ENCODE measurements around the gene ARHGAP26. TPM values are rescaled to one million over a fixed set of nuclear protein-coding genes. Genes with fewer than 3 reads are reported as not detected.

ARHGAP26 gene
- total and polyA plus RNA-seq, 2 donors (not counting 1 experiment from before 2014, with no cell fraction given): 4.1 to 6.8 TPM

DNA sequence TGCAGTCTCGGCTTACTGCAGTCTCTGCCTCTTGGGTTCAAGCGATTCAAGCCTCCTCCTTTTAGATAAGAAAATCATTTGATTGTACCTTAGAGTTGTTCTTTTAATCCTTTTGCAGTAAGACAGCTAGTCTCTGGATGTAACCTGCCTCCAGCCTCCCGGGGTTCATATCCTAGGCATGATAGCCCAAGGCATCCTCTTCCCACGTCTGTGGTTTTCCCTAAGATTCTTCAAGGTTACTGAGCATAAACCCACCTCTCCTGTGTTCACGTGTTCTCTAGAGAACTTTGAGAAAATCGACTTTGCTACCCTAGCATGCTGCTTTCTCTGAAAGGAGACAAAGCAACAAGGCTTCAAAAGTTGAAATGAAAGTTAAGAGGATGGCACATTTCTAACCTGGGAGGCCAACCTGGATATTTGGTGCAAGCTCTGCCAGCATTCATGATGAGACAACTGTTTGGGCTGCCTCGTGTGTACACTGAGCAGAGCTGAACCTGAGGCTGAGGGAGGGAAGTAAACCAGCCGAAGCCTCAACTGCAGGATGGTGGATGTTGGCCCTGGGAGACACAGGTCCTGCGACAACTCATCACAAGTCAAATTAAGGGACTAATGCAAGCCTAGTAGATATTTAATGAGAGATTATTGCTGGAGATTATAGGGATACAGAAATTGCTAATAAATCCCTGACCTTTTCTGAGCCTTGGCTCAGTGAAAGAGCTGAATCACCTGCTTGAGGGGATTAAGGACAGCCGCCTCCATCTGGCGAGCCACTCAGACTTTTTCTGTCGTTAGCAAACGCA, 261.8 kb downstream of the ARHGAP26 start:
- H3K4me2 ChIP-seq (ENCODE audit: extremely low read depth, insufficient read depth, low read length): no peak overlapping the region
- no peaks in the 10 kb centered on the region for H3K9me3 ChIP-seq (ENCODE audit: control insufficient read depth, insufficient read depth, low read depth, low read length)
- H3K36me3 ChIP-seq (ENCODE audit: control insufficient read depth, insufficient read depth, low read length): no peaks in the 10 kb centered on the region
- DNase-seq (ENCODE audit: low read depth in 2 of 2): no peak
- H2AFZ ChIP-seq (ENCODE audit: low read length): no peak overlapping the region
- H3K4me1 ChIP-seq (ENCODE audit: control insufficient read depth, extremely low read depth, insufficient read depth, low read length): no peaks in the 10 kb centered on the region
- no peak overlapping the region for H3K9ac ChIP-seq (ENCODE audit: insufficient read depth, low read length)
- H3K4me3 ChIP-seq (replicated peaks in 1 of 4; ENCODE audit: control extremely low read depth in 1 of 4, insufficient read depth in 1 of 4, low read depth in 3 of 4, low read length in 4 of 4): no peak overlapping the region
- H3K27ac ChIP-seq (ENCODE audit: insufficient read depth, low read length): no peak overlapping the region
- TF ChIP-seq, protein P1, sequence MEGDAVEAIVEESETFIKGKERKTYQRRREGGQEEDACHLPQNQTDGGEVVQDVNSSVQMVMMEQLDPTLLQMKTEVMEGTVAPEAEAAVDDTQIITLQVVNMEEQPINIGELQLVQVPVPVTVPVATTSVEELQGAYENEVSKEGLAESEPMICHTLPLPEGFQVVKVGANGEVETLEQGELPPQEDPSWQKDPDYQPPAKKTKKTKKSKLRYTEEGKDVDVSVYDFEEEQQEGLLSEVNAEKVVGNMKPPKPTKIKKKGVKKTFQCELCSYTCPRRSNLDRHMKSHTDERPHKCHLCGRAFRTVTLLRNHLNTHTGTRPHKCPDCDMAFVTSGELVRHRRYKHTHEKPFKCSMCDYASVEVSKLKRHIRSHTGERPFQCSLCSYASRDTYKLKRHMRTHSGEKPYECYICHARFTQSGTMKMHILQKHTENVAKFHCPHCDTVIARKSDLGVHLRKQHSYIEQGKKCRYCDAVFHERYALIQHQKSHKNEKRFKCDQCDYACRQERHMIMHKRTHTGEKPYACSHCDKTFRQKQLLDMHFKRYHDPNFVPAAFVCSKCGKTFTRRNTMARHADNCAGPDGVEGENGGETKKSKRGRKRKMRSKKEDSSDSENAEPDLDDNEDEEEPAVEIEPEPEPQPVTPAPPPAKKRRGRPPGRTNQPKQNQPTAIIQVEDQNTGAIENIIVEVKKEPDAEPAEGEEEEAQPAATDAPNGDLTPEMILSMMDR (conservative IDR thresholded peaks at IDR 0.05 in 1 of 2, IDR thresholded peaks at IDR 0.05 in 1 of 2; ENCODE audit: low read depth in 1 of 2, low read length in 2 of 2): no peak
- no peak for TF ChIP-seq EZH2 (IDR thresholded peaks at IDR 0.05; ENCODE audit: low read length, missing control alignments)
- no peaks in the 10 kb centered on the region for H3K27me3 ChIP-seq (ENCODE audit: control insufficient read depth, insufficient read depth, low read length)
- H4K20me1 ChIP-seq (ENCODE audit: control insufficient read depth, extremely low read depth, insufficient read depth, low read length): no peaks in the 10 kb centered on the region
- no peaks in the 10 kb centered on the region for H3K79me2 ChIP-seq (ENCODE audit: control insufficient read depth, insufficient read depth, low read length)

DNA sequence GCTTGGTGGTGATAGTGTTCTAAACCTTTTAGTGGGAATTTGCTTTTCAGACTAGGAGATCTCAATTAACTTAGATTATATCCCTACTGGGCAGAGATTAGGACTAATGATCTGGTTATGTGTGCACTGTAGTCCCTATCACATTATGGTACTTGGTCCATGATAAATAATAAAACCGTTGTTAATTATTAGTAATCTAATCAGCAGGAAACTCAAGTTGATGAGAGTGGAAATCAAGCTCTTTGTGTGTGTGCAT, 262.3 kb downstream of the ARHGAP26 start:
- Histone ChIP-seq H3K27me3 (ENCODE audit: control insufficient read depth, insufficient read depth, low read length) (no peaks in the 10 kb centered on the region), H2AFZ (ENCODE audit: low read length) (no peak overlapping the region), H3K4me3 (replicated peaks in 1 of 4; ENCODE audit: control extremely low read depth in 1 of 4, insufficient read depth in 1 of 4, low read depth in 3 of 4, low read length in 4 of 4) (no peak overlapping the region), H4K20me1 (ENCODE audit: control insufficient read depth, extremely low read depth, insufficient read depth, low read length) (no peaks in the 10 kb centered on the region), H3K27ac (ENCODE audit: insufficient read depth, low read length) (no peak overlapping the region), H3K9me3 (ENCODE audit: control insufficient read depth, insufficient read depth, low read depth, low read length) (no peaks in the 10 kb centered on the region), H3K36me3 (ENCODE audit: control insufficient read depth, insufficient read depth, low read length) (no peaks in the 10 kb centered on the region), H3K4me2 (ENCODE audit: extremely low read depth, insufficient read depth, low read length) (no peak overlapping the region), H3K4me1 (ENCODE audit: control insufficient read depth, extremely low read depth, insufficient read depth, low read length) (no peaks in the 10 kb centered on the region), H3K9ac (ENCODE audit: insufficient read depth, low read length) (no peak overlapping the region), H3K79me2 (ENCODE audit: control insufficient read depth, insufficient read depth, low read length) (no peaks in the 10 kb centered on the region)
- TF ChIP-seq, protein P1 (conservative IDR thresholded peaks at IDR 0.05 in 1 of 2, IDR thresholded peaks at IDR 0.05 in 1 of 2; ENCODE audit: low read depth in 1 of 2, low read length in 2 of 2): no peak
- TF ChIP-seq EZH2 (IDR thresholded peaks at IDR 0.05; ENCODE audit: low read length, missing control alignments): no peak
- no peak for DNase-seq (ENCODE audit: low read depth in 2 of 2)

DNA sequence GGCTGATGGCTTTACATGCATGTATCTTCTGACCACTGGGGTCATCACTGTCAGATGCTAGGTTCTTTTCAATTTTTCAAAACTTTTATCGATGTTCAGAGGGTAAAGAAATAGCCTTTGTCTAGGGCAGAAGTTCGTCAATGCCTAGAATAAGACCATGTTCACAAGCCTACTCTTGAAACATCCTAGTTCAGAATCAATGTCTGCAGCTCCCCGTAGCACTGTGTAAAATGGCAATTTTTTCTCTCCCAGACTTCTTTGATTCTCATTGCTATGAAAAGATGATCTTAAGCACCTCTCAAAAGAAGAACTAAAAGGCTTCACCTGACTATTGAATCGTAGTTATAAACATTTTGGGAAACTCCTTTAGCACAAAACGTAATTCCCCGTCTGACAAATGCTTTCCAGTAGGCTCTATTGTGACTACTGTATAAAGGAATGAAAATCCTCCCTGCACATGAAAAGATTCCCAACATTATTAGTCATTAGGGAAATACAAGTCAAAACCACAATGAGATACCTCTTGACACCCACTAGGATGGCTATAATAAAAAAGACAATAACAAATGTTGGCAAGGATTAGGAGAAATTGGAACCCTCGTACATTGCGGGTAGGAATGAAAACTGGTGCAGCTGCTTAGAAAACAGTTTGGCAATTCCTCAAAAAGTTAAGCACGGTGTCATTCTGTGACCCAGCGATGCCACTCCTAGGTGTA, 263.5 kb downstream of the ARHGAP26 start:
- Histone ChIP-seq H3K36me3 (ENCODE audit: control insufficient read depth, insufficient read depth, low read length) (no peaks in the 10 kb centered on the region), H3K27me3 (ENCODE audit: control insufficient read depth, insufficient read depth, low read length) (no peaks in the 10 kb centered on the region), H3K4me3 (replicated peaks in 1 of 4; ENCODE audit: control extremely low read depth in 1 of 4, insufficient read depth in 1 of 4, low read depth in 3 of 4, low read length in 4 of 4) (no peak overlapping the region), H4K20me1 (ENCODE audit: control insufficient read depth, extremely low read depth, insufficient read depth, low read length) (no peaks in the 10 kb centered on the region), H3K27ac (ENCODE audit: insufficient read depth, low read length) (no peak overlapping the region), H3K79me2 (ENCODE audit: control insufficient read depth, insufficient read depth, low read length) (no peaks in the 10 kb centered on the region), H3K4me1 (ENCODE audit: control insufficient read depth, extremely low read depth, insufficient read depth, low read length) (no peaks in the 10 kb centered on the region), H3K4me2 (ENCODE audit: extremely low read depth, insufficient read depth, low read length) (peak overlapping the region; percentile 2), H3K9me3 (ENCODE audit: control insufficient read depth, insufficient read depth, low read depth, low read length) (no peaks in the 10 kb centered on the region), H3K9ac (ENCODE audit: insufficient read depth, low read length) (no peak overlapping the region), H2AFZ (ENCODE audit: low read length) (no peak overlapping the region)
- TF ChIP-seq, protein P1 (conservative IDR thresholded peaks at IDR 0.05 in 1 of 2, IDR thresholded peaks at IDR 0.05 in 1 of 2; ENCODE audit: low read depth in 1 of 2, low read length in 2 of 2): no peak
- TF ChIP-seq EZH2 (IDR thresholded peaks at IDR 0.05; ENCODE audit: low read length, missing control alignments): no peak
- DNase-seq (ENCODE audit: low read depth in 2 of 2): peak; percentile 86 to 98
